Lung microvascular endothelial cell (primary cell): Measurements from ENCODE around the gene HS3ST4. TPM values are rescaled to one million over a fixed set of nuclear protein-coding genes. Genes with fewer than 3 reads are reported as not detected.
"Not testable (repeated sequence)": the region's sequence is repeated elsewhere in the genome, so short reads cannot be mapped to it uniquely, and the experiment has no call there.

ENCODE experiments used
- DNase-seq, 2 donors: peaks; one replicate each; pipeline versions ENCODE4 v3.0.0 to v3.0.0-alpha.2; 2010; ENCODE audit warnings: low read depth in 2 of 2
- total RNA-seq: library from RNA; depleted of rRNA; stranded (reverse); fragments of >200 nt; gene quantifications from 2 replicates; pipeline ENCODE4 v1.2.1, GENCODE V29; 2014

HS3ST4 gene
- total RNA-seq, 1 donor from 2014 or later: not detected

GRCh38 chr16:25730396-25730795 is 38.6 kb downstream of the HS3ST4 start:
- no peak for DNase-seq

GRCh38 chr16:25734430-25735385 is 42.9 kb downstream of the HS3ST4 start:
- no peak for DNase-seq

GRCh38 chr16:25735645-25736044 is 43.9 kb downstream of the HS3ST4 start:
- DNase-seq: no peak

GRCh38 chr16:25747160-25747758 is 55.5 kb downstream of the HS3ST4 start:
- peak; percentile 3 to 18 for DNase-seq

- DNase-seq: no peak
Observed at GRCh38 chr16:25748092-25748654, 56.4 kb downstream of the HS3ST4 start.

- no peak for DNase-seq
Observed at GRCh38 chr16:25750488-25751216, 58.9 kb downstream of the HS3ST4 start.

- no peak for DNase-seq
Observed at GRCh38 chr16:25751230-25751835, 59.6 kb downstream of the HS3ST4 start.

GRCh38 chr16:25764466-25764865 is 72.7 kb downstream of the HS3ST4 start:
- no peak for DNase-seq

- DNase-seq: no peak
Observed at GRCh38 chr16:25771216-25771615, 79.5 kb downstream of the HS3ST4 start.

GRCh38 chr16:25771812-25772568 is 80.2 kb downstream of the HS3ST4 start:
- no peak for DNase-seq

GRCh38 chr16:25776214-25776613 is 84.5 kb downstream of the HS3ST4 start:
- not testable (repeated sequence) for DNase-seq

- no peak for DNase-seq
Observed at GRCh38 chr16:25783226-25783625, 91.5 kb downstream of the HS3ST4 start.

- DNase-seq: no peak
Observed at GRCh38 chr16:25785361-25785760, 93.6 kb downstream of the HS3ST4 start.

GRCh38 chr16:25786748-25787147 is 95.0 kb downstream of the HS3ST4 start:
- DNase-seq: no peak

- DNase-seq: no peak
Observed at GRCh38 chr16:25788637-25789036, 96.9 kb downstream of the HS3ST4 start.

- no peak for DNase-seq
Observed at GRCh38 chr16:25796239-25796638, 104.5 kb downstream of the HS3ST4 start.

GRCh38 chr16:25798065-25798464 is 106.3 kb downstream of the HS3ST4 start:
- no peak for DNase-seq

GRCh38 chr16:25799816-25800215 is 108.1 kb downstream of the HS3ST4 start:
- DNase-seq: no peak

- no peak for DNase-seq
Observed at GRCh38 chr16:25812215-25812614, 120.5 kb downstream of the HS3ST4 start.

- DNase-seq: no peak
Observed at GRCh38 chr16:25817295-25817694, 125.5 kb downstream of the HS3ST4 start.

GRCh38 chr16:25817876-25818275 is 126.1 kb downstream of the HS3ST4 start:
- no peak for DNase-seq
